Measurements from ENCODE around the gene ICAM1.
"Not testable (repeated sequence)": the region's sequence is repeated elsewhere in the genome, so short reads cannot be mapped to it uniquely, and the experiment has no call there.

Gene ICAM1

DNA sequence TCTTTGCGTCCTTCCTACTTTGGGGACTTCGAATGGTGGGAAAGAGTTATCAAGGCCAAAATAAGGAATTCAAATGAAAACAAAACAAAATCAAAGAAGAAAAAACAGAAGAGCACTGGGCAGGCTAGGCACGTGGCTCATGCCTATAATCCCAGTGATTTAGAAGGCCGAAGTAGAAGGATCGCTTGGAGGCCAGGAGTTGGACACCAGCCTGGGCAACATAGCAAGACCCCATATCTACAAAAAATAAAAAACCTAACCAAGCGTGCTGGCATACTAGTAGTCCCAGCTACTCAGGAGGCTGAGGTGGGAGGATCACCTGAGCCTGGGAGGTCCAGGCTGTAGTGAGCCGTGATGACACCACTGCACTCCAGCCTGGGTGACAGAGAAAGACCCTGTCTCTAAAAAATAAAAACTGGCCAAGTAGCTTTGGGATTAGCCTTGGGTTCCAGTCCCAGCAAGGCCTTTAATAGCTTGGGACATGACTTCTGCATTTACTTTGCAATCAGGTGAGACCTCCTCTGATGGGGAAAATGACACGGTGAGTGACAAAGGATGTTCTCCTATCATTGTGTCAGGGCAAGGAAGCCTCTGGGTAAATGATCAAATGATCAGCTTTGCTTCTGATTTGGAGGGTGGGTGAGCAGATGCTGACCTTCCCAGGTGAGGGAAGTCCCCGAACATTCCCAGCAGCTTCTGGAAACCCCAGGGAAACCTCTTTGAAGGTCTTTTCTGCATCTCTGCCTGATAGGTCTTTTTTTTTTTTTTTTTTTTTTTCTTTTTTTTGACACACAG, 7.1 kb downstream of the ICAM1 start:
- DNase-seq (ENCODE audit: low read depth): no peak

DNA sequence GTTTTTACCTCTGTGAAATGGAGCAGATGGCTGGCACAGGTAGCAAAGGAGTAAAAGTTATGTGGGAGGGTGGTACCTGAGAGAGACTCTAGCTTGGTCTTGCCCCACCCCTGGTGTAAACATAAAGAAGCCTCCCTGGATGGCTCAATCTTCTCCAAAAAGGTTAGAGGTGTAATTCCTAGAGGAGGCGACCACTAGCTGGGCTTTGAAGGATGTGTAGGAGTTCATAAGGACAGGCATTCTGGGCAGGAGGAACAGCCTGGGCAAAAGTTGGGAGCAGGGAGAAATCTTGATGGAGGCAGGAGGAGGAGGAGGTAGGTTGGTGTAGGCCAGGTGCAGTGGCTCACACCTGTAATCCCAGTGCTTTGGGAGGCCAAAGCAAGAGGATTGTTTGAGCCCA, 8.0 kb downstream of the ICAM1 start:
- DNase-seq (ENCODE audit: low read depth): no peak

DNA sequence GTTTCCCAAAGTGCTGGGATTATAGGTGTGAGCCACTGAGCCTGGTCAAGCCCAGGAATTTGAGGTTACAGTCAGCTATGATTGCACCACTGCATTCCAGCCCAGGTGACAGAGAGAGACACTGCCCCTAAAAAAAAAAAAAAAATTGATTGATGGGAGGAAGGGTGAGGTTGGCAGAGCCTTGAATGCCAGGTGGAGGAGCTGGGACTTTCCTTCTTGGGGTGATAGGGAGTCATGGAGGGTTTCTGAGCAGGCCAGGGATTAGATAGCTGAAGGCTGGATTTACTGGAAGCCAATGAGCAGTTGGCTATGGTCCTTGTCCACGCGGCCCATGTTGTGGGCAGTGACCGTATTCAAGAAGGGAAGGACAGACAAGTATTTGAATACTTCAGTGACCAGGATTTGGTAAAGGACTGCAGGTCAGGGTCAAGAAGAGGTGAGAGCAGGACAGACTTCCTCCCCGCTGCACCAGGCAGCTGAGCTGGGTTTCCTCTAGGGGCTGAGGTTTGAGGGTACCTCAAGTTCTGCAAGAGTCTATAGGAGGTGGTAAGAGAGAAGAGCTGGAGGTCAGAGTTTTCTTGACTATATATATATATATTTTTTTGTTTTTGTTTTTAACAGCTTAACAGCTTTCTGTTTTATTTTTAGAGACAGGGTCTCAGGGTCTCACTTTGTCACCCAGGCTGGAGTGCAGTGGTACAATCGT, 9.0 kb downstream of the ICAM1 start:
- no peak for DNase-seq (ENCODE audit: low read depth)

DNA sequence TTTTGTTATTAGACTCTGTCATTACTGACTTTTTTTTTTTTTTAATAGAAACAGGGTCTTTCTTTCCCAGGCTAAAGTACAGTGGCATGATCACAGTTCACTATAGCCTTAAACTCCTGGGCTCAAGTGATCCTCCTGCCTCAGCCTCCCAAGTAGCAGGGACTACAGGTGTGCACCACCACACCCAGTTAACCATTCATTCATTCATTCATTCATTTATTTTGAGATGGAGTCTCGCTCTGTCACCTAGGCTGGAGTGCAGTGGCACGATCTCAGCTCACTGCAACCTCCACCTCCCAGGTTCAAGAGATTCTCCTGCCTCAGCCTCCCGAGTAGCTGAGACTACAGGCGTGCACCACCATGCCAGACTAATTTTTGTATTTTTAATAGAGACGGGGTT, 11.1 kb downstream of the ICAM1 start:
- not testable (repeated sequence) for DNase-seq (ENCODE audit: low read depth)

DNA sequence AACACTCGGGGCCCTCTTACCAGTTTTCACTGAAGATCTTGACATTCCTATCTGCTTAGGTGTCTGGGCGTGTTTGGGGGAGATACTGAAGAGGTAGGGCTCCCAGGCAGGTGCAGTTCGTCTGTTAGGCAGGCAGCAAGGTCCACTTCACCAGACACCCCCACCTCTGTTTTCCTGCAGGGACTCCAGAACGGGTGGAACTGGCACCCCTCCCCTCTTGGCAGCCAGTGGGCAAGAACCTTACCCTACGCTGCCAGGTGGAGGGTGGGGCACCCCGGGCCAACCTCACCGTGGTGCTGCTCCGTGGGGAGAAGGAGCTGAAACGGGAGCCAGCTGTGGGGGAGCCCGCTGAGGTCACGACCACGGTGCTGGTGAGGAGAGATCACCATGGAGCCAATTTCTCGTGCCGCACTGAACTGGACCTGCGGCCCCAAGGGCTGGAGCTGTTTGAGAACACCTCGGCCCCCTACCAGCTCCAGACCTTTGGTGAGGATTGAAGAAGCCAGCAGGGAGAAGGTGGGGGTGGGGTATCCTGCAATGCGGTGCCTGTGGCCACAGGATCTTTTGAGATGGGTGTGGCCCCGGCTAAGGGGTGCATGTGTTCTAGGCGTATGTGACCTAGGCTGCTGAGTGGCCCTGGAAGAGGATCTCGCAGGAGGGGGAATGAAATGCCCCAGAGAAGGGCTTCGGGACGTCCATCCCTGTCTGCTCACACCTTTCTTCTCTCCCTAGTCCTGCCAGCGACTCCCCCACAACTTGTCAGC, 12.6 kb downstream of the ICAM1 start:
- DNase-seq (ENCODE audit: low read depth): no peak

DNA sequence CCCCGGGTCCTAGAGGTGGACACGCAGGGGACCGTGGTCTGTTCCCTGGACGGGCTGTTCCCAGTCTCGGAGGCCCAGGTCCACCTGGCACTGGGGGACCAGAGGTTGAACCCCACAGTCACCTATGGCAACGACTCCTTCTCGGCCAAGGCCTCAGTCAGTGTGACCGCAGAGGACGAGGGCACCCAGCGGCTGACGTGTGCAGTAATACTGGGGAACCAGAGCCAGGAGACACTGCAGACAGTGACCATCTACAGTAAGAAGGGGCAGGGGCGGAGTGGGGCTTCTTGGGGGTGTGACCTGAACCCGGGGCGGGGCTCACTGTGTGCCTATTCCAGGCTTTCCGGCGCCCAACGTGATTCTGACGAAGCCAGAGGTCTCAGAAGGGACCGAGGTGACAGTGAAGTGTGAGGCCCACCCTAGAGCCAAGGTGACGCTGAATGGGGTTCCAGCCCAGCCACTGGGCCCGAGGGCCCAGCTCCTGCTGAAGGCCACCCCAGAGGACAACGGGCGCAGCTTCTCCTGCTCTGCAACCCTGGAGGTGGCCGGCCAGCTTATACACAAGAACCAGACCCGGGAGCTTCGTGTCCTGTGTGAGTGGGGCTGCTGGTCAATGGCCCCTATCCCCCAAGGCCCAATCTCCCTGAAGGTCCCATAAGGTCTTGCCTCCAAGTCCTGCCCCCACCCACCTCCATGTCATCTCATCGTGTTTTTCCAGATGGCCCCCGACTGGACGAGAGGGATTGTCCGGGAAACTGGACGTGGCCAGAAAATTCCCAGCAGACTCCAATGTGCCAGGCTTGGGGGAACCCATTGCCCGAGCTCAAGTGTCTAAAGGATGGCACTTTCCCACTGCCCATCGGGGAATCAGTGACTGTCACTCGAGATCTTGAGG, 13.4 kb downstream of the ICAM1 start:
- no peak for DNase-seq (ENCODE audit: low read depth)

DNA sequence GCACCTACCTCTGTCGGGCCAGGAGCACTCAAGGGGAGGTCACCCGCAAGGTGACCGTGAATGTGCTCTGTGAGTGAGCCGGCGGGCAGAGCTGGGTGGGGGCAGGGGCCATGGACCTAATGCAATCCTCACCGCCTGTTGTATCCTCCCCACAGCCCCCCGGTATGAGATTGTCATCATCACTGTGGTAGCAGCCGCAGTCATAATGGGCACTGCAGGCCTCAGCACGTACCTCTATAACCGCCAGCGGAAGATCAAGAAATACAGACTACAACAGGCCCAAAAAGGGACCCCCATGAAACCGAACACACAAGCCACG, 14.0 kb downstream of the ICAM1 start:
- no peak for DNase-seq (ENCODE audit: low read depth)

DNA sequence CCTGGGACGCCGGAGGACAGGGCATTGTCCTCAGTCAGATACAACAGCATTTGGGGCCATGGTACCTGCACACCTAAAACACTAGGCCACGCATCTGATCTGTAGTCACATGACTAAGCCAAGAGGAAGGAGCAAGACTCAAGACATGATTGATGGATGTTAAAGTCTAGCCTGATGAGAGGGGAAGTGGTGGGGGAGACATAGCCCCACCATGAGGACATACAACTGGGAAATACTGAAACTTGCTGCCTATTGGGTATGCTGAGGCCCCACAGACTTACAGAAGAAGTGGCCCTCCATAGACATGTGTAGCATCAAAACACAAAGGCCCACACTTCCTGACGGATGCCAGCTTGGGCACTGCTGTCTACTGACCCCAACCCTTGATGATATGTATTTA, 14.5 kb downstream of the ICAM1 start:
- DNase-seq (ENCODE audit: low read depth): no peak

DNA sequence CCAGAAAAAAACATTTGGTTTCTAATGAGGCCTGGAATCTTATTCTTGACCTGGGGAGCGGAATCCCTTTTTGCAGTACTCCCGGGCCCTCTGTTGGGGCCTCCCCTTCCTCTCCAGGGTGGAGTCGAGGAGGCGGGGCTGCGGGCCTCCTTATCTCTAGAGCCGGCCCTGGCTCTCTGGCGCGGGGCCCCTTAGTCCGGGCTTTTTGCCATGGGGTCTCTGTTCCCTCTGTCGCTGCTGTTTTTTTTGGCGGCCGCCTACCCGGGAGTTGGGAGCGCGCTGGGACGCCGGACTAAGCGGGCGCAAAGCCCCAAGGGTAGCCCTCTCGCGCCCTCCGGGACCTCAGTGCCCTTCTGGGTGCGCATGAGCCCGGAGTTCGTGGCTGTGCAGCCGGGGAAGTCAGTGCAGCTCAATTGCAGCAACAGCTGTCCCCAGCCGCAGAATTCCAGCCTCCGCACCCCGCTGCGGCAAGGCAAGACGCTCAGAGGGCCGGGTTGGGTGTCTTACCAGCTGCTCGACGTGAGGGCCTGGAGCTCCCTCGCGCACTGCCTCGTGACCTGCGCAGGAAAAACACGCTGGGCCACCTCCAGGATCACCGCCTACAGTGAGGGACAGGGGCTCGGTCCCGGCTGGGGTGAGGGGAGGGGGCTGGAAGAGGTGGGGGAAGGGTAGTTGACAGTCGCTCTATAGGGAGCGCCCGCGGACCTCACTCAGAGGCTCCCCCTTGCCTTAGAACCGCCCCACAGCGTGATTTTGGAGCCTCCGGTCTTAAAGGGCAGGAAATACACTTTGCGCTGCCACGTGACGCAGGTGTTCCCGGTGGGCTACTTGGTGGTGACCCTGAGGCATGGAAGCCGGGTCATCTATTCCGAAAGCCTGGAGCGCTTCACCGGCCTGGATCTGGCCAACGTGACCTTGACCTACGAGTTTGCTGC, 16.1 kb downstream of the ICAM1 start, which contains the start of gene ICAM4:
TSS of gene ICAM4 (plus strand) at position 153 of the 935 bp plus-strand sequence. CDS start at position 211, 58 bp downstream.
- no peak for DNase-seq (ENCODE audit: low read depth)

DNA sequence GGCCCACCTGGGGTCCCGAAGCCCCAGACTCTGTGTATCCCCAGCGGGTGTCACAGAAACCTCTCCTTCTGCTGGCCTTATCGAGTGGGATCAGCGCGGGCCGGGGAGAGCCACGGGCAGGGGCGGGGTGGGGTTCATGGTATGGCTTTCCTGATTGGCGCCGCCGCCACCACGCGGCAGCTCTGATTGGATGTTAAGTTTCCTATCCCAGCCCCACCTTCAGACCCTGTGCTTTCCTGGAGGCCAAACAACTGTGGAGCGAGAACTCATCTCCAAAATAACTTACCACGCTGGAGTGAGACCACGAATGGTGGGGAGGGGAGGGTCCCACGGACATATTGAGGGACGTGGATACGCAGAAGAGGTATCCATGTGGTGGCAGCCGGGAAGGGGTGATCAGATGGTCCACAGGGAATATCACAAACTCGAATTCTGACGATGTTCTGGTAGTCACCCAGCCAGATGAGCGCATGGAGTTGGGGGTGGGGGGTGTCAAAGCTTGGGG, 17.8 kb downstream of the ICAM1 start:
- no peak for DNase-seq (ENCODE audit: low read depth)

DNA sequence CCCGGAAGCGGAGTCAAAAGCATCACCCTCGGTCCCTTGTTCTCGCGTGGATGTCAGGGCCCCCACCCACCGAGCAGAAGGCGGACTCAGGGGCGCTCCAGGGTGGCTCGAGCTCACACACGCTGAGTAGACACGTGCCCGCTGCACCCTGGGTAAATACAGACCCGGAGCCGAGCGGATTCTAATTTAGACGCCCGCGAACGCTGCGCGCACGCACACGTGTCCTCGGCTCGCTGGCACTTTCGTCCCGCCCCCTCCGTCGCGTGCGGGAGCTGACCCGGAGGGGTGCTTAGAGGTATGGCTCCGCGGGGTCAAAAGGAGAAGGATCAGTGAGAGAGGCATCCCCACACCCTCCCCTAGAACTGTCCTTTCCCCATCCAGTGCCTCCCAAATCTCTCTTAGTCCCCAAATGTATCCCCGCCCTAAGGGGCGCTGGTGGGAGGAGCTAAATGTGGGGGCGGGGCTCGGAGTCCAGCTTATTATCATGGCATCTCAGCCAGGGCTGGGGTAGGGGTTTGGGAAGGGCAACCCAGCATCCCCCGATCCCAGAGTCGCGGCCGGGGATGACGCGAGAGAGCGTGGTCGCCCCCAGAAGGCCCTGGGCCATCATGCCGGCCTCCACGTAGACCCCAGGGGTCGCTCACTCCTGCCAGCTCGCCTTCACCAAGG, 18.4 kb downstream of the ICAM1 start:
- DNase-seq (ENCODE audit: low read depth): no peak

DNA sequence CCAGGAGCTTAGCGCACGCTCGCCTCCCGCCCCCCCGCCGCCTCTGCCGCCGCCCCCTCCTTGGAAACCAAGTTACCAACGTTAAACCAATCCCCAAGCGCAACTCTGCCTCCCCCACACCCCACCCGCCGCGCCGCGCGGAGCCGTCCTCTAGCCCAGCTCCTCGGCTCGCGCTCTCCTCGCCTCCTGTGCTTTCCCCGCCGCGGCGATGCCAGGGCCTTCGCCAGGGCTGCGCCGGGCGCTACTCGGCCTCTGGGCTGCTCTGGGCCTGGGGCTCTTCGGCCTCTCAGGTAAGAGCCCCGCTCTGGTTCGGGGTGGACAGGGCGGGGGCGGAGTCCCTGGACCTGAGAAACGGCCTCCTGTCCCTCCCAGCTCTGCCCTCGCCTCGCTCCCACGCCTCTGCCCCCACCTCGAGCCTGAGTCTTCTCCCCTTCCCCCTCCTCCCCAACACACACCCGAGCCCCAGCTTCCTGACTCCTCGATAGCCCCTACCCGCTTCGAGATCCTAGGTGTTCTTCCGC, 19.0 kb downstream of the ICAM1 start, which contains the start of gene ICAM5:
TSS of gene ICAM5 (plus strand) at position 117 of the 521 bp plus-strand sequence. CDS start at position 209, 92 bp downstream.
- no peak for DNase-seq (ENCODE audit: low read depth)

DNA sequence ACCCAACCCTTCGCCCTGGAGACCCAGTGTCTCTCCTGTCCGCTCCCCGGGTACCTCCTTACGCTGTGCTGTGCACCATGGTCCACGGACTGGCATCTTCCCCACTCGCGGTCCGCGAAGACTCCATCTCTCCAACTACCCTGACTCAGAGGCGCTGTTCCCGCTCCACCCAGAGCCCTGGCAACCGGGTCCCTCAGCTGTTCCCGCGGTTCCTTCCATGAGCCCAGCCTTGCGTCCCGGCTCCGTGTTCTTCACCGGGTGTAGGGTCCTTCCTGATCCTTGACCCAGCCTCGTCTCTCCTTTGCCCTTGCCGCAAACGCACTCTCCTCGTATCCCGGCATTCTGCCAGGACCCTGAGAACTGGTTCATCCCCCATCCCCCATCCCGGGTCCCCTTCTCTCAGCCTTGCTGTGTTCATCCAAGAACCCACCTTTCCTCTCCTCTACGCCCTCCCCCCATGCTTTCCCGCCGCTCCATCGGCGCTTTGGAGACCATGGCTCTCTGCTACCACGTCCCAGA, 19.5 kb downstream of the ICAM1 start:
- DNase-seq (ENCODE audit: low read depth): no peak

DNA sequence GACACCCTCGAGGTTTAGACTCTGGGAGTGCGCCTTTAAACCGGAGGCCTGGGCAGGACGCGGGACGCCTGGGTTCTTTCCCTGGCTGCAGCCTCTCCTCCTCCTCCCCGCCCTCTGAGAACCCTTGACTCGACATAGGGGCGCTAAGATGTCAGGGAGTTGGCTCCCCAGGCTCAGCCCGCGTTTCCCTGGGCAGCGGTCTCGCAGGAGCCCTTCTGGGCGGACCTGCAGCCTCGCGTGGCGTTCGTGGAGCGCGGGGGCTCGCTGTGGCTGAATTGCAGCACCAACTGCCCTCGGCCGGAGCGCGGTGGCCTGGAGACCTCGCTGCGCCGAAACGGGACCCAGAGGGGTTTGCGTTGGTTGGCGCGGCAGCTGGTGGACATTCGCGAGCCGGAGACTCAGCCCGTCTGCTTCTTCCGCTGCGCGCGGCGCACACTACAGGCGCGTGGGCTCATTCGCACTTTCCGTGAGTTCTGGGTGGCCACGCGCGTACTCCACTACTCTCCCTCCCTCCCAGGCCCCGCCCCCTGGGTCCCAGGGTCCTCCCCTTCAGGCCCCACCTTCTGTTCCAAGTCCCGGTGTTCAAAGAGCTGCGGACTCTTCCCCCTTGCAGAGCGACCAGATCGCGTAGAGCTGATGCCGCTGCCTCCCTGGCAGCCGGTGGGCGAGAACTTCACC, 20.1 kb downstream of the ICAM1 start:
- no peak for DNase-seq (ENCODE audit: low read depth)

DNA sequence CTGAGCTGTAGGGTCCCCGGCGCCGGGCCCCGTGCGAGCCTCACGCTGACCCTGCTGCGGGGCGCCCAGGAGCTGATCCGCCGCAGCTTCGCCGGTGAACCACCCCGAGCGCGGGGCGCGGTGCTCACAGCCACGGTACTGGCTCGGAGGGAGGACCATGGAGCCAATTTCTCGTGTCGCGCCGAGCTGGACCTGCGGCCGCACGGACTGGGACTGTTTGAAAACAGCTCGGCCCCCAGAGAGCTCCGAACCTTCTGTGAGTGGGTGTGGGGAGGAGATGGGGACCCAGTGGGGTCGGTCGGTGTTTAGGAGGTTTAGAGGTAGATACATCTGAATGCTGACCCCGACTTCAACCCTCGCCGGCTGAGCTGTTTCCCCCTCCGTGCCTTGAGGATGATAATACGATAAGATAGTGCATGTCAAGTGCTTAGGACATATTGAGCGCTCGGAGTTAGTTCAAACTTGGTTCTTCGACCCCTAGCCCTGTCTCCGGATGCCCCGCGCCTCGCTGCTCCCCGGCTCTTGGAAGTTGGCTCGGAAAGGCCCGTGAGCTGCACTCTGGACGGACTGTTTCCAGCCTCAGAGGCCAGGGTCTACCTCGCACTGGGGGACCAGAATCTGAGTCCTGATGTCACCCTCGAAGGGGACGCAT, 20.8 kb downstream of the ICAM1 start:
- DNase-seq (ENCODE audit: low read depth): no peak

DNA sequence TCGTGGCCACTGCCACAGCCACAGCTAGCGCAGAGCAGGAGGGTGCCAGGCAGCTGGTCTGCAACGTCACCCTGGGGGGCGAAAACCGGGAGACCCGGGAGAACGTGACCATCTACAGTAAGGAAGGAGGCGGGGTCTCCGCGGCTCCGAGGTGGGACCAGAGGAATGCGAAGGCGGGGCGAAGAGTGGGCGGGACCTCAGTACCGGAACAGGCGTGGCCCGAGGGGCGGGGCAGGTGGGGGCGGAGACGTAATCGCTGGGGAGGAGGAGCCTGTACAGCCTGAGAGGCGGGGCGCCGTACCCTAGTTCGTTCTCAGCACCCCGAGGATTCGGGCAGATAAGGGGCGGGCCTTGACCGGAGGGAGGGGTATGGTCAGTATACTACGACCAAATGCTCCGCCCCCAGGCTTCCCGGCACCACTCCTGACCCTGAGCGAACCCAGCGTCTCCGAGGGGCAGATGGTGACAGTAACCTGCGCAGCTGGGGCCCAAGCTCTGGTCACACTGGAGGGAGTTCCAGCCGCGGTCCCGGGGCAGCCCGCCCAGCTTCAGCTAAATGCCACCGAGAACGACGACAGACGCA, 21.4 kb downstream of the ICAM1 start:
- no peak for DNase-seq (ENCODE audit: low read depth)

DNA sequence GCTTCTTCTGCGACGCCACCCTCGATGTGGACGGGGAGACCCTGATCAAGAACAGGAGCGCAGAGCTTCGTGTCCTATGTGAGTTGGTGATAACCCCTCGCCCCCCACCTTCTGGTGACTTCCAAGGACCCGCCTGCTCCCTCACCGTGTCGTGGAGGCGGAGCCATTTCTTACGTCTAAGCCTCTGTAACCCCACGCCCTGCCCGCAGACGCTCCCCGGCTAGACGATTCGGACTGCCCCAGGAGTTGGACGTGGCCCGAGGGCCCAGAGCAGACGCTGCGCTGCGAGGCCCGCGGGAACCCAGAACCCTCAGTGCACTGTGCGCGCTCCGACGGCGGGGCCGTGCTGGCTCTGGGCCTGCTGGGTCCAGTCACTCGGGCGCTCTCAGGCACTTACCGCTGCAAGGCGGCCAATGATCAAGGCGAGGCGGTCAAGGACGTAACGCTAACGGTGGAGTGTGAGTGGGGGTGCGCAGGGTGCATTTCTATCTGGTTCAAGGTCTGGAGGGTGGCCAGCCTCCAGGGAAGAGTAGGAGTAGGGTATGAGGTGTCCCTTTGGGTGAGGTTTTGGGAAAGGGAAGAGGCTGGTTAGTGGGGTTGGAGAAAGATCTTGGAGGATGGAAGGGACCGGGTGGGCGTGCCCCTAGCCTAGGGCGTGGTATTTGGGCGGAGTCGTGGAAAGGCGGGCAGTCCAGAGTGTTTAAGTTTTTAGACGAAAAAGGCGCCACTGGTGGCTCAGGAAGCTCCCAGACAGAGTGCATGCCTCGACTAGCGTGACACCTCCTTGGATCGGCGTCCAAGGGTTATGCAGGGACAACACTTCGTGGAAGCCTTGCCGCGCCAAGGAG, 22.1 kb downstream of the ICAM1 start:
- DNase-seq (ENCODE audit: low read depth): no peak
